ENCODE results near the gene ZNHIT1. TPM values are rescaled to one million over a fixed set of nuclear protein-coding genes. Genes with fewer than 3 reads are reported as not detected.

ZNHIT1 gene
- polyA plus RNA-seq, 1 donor (not counting 4 experiments of a cell fraction or from before 2014, with no cell fraction given), result 46.4 TPM

GRCh38 chr7:101186194-101186593 is 31.8 kb upstream of the ZNHIT1 start:
- Histone ChIP-seq H3K4me2 (ENCODE audit: control insufficient read depth, extremely low read depth, insufficient read depth, low read depth, low read length) (no peak overlapping the region), H2AFZ (ENCODE audit: control insufficient read depth, low read length) (no peak overlapping the region), H3K9me3 (ENCODE audit: control insufficient read depth, low read depth, low read length) (no peaks in the 10 kb centered on the region), H3K9ac (ENCODE audit: control insufficient read depth, extremely low read depth, insufficient read depth, low read length) (no peak overlapping the region), H3K27me3 (ENCODE audit: control insufficient read depth, extremely low read depth, insufficient read depth, low read length) (peaks cover under 1% of the 10 kb centered on the region), H3K27ac (ENCODE audit: control insufficient read depth, insufficient read depth, low read length) (no peak overlapping the region), H3K36me3 (ENCODE audit: control insufficient read depth in 2 of 2, extremely low read depth in 1 of 2, insufficient read depth in 2 of 2, low read length in 2 of 2) (no peaks in the 10 kb centered on the region), H3K4me3 (ENCODE audit: control insufficient read depth in 2 of 3, extremely low read depth in 1 of 3, insufficient read depth in 2 of 3, low read depth in 1 of 3, low read length in 3 of 3) (no peak overlapping the region), H3K79me2 (ENCODE audit: control insufficient read depth, insufficient read depth, low read length) (no peaks in the 10 kb centered on the region), H3K4me1 (ENCODE audit: control insufficient read depth, extremely low read depth, insufficient read depth, low read length) (peaks cover 2% of the 10 kb centered on the region), H3K9me1 (ENCODE audit: control insufficient read depth, extremely low read depth, insufficient read depth, low read length) (no peaks in the 10 kb centered on the region), H4K20me1 (ENCODE audit: control insufficient read depth, extremely low read depth, insufficient read depth, low read length) (no peaks in the 10 kb centered on the region)
- DNase-seq (ENCODE audit: low read depth, low spot score) (no peak), FAIRE-seq (no peak)
- no peak for TF ChIP-seq EZH2 (IDR thresholded peaks at IDR 0.05; ENCODE audit: low read length)
- no peak for TF ChIP-seq CTCF (optimal IDR thresholded peaks at IDR 0.05 in 1 of 3, IDR thresholded peaks at IDR 0.05 in 1 of 3, conservative IDR thresholded peaks at IDR 0.05 in 1 of 3; ENCODE audit: extremely low read depth in 1 of 3, insufficient read depth in 2 of 3, low read length in 3 of 3)
- dilution Hi-C loops (cut with MboI; ENCODE audit: extremely low pct_ligation_motif_present, low sequenced_read_pairs), result no loop called here

GRCh38 chr7:101186844-101187428 is 31.0 kb upstream of the ZNHIT1 start:
- dilution Hi-C loops (cut with MboI; ENCODE audit: extremely low pct_ligation_motif_present, low sequenced_read_pairs), result no loop called here
- no peaks in the 10 kb centered on the region for H4K20me1 ChIP-seq (ENCODE audit: control insufficient read depth, extremely low read depth, insufficient read depth, low read length)

More at GRCh38 chr7:101186844-101187428, 31.0 kb upstream of the ZNHIT1 start:
- Histone ChIP-seq H2AFZ (ENCODE audit: control insufficient read depth, low read length) (no peak overlapping the region), H3K9me1 (ENCODE audit: control insufficient read depth, extremely low read depth, insufficient read depth, low read length) (no peaks in the 10 kb centered on the region), H3K4me1 (ENCODE audit: control insufficient read depth, extremely low read depth, insufficient read depth, low read length) (peaks cover 2% of the 10 kb centered on the region), H3K27ac (ENCODE audit: control insufficient read depth, insufficient read depth, low read length) (no peak overlapping the region), H3K9me3 (ENCODE audit: control insufficient read depth, low read depth, low read length) (no peaks in the 10 kb centered on the region), H3K9ac (ENCODE audit: control insufficient read depth, extremely low read depth, insufficient read depth, low read length) (no peak overlapping the region), H3K79me2 (ENCODE audit: control insufficient read depth, insufficient read depth, low read length) (no peaks in the 10 kb centered on the region), H3K4me3 (ENCODE audit: control insufficient read depth in 2 of 3, extremely low read depth in 1 of 3, insufficient read depth in 2 of 3, low read depth in 1 of 3, low read length in 3 of 3) (no peak overlapping the region), H3K4me2 (ENCODE audit: control insufficient read depth, extremely low read depth, insufficient read depth, low read depth, low read length) (no peak overlapping the region), H3K27me3 (ENCODE audit: control insufficient read depth, extremely low read depth, insufficient read depth, low read length) (no peaks in the 10 kb centered on the region), H3K36me3 (ENCODE audit: control insufficient read depth in 2 of 2, extremely low read depth in 1 of 2, insufficient read depth in 2 of 2, low read length in 2 of 2) (no peaks in the 10 kb centered on the region)
- TF ChIP-seq EZH2 (IDR thresholded peaks at IDR 0.05; ENCODE audit: low read length) (no peak), CTCF (optimal IDR thresholded peaks at IDR 0.05 in 1 of 3, IDR thresholded peaks at IDR 0.05 in 1 of 3, conservative IDR thresholded peaks at IDR 0.05 in 1 of 3; ENCODE audit: extremely low read depth in 1 of 3, insufficient read depth in 2 of 3, low read length in 3 of 3) (no peak)
- FAIRE-seq (no peak), DNase-seq (ENCODE audit: low read depth, low spot score) (no peak)
